PFSK-1 (cell line): ENCODE results near the gene GGNBP2.
A peak's percentile ranks its signal among the peaks of the same experiment; 100 is the strongest.

Experiments used
- FOXP2 ChIP-seq: optimal IDR thresholded peaks from 2 replicates; pipeline ENCODE3; 2011; ENCODE audit warnings: borderline replicate concordance, control low read depth, inconsistent platforms; ENCODE audit not compliant: insufficient read depth; ENCODE audit errors: extremely low read length, extremely low read depth
- POLR2AphosphoS5 ChIP-seq: IDR thresholded peaks from 2 replicates; pipeline ENCODE4 v1.6.1; 2012; ENCODE audit warnings: low read depth, mild to moderate bottlenecking, control low read depth, low read length, moderate library complexity
- REST ChIP-seq, 2 experiments: IDR thresholded peaks; 2 replicates each; pipeline versions ENCODE4 v1.6.1 to v1.8.0; 2011 to 2012; ENCODE audit warnings: low read depth in 2 of 2, low read length in 2 of 2, control low read depth in 1 of 2, inconsistent platforms in 1 of 2, mild to moderate bottlenecking in 1 of 2, moderate library complexity in 1 of 2; ENCODE audit not compliant: insufficient read depth in 1 of 2
- SIN3A ChIP-seq: IDR thresholded peaks from 2 replicates; pipeline ENCODE4 v1.6.1; 2012; ENCODE audit warnings: mild to moderate bottlenecking, low read length, moderate library complexity, borderline replicate concordance; ENCODE audit not compliant: insufficient read depth
- TAF1 ChIP-seq: IDR thresholded peaks from 2 replicates; pipeline ENCODE4 v1.6.1; 2012; ENCODE audit warnings: low read length, control low read depth, borderline replicate concordance; ENCODE audit not compliant: insufficient read depth

The GGNBP2 gene

GRCh38 chr17:36590082-36590481, 45.4 kb downstream of the GGNBP2 start:
- no peak for TF ChIP-seq TAF1
- TF ChIP-seq POLR2AphosphoS5: no peak
- TF ChIP-seq SIN3A: no peak
- no peak for TF ChIP-seq FOXP2
- TF ChIP-seq REST (IDR thresholded peaks at IDR 0.05; ENCODE audit: insufficient read depth in 1 of 2, low read depth in 2 of 2, low read length in 2 of 2): no peak

GRCh38 chr17:36591434-36592315, 47.0 kb downstream of the GGNBP2 start, which contains the start of gene DHRS11:
TSS of gene DHRS11 (plus strand) at chr17:36591879. CDS start at chr17:36592010, 131 bp downstream.
- TF ChIP-seq TAF1: no peak; the same call in 1 of the 2 replicates
- TF ChIP-seq FOXP2: peak; percentile 8
- no peak for TF ChIP-seq REST (IDR thresholded peaks at IDR 0.05; ENCODE audit: insufficient read depth in 1 of 2, low read depth in 2 of 2, low read length in 2 of 2)
- peak; percentile 78 for TF ChIP-seq POLR2AphosphoS5
- TF ChIP-seq SIN3A: 0 out of 2 replicates have a peak, but pooled peaks have one; percentile 55

- TF ChIP-seq SIN3A: no peak
- no peak for TF ChIP-seq TAF1
- TF ChIP-seq POLR2AphosphoS5: no peak
- no peak for TF ChIP-seq REST (IDR thresholded peaks at IDR 0.05; ENCODE audit: insufficient read depth in 1 of 2, low read depth in 2 of 2, low read length in 2 of 2)
- TF ChIP-seq FOXP2: no peak
These were observed 47.6 kb downstream of the GGNBP2 start for GRCh38 chr17:36592316-36592715.

- TF ChIP-seq POLR2AphosphoS5: no peak
- TF ChIP-seq TAF1: no peak
- no peak for TF ChIP-seq SIN3A
- TF ChIP-seq FOXP2: no peak
- TF ChIP-seq REST (IDR thresholded peaks at IDR 0.05; ENCODE audit: insufficient read depth in 1 of 2, low read depth in 2 of 2, low read length in 2 of 2): no peak
These were observed 48.1 kb downstream of the GGNBP2 start for GRCh38 chr17:36592716-36593321.
